Measurements from ENCODE around the gene PPP3R1. TPM values are rescaled to one million over a fixed set of nuclear protein-coding genes. Genes with fewer than 3 reads are reported as not detected.

Gene PPP3R1
- total and polyA plus RNA-seq, 2 of the 4 experiments (the other 2 are of a cell fraction) = 9.1 to 17.3 TPM

DNA sequence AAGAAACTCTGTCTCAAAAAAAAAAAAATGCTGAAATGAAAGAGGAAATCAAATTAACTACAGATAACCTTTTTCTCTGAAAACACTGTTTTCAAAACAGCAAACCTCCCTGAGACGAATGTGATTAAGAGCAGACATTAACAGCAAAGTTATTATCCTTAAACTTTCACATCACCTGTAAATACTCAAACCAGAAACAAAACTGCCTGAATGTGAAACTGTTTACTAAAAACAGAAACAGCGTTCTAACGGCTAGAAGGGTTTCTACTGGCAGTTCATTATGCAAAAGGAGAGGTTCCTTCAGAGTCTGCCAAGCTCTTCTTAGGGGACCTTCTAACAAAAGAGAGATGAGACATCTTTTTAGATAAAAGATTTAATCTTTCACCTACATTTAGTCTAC lies 48.7 kb downstream of the PPP3R1 start:
- Histone ChIP-seq H2BK5ac (ENCODE audit: low read depth, low read length, poor library complexity, severe bottlenecking) (no peak overlapping the region), H3K18ac (ENCODE audit: low read depth, low read length) (no peak overlapping the region), H2BK15ac (ENCODE audit: low read depth, low read length) (no peak overlapping the region), H3K56ac (ENCODE audit: extremely low read depth, insufficient read depth, low read length) (no peak overlapping the region), H3K4me2 (ENCODE audit: low read depth, low read length) (peak overlapping the region; percentile 27; the same call in 1 of the 2 replicates), H3K36me3 (ENCODE audit: control insufficient read depth, insufficient read depth, low read length) (no peaks in the 10 kb centered on the region), H3K79me1 (ENCODE audit: low read depth in 1 of 2, low read length in 2 of 2) (peaks cover 6 to 67% of the 10 kb centered on the region in 2 experiments; a peak in 3 of 4 replicates), H3K14ac (replicated peaks; ENCODE audit: low read depth, low read length) (no peak overlapping the region), H3K27ac (ENCODE audit: insufficient read depth, low read length) (no peak overlapping the region), H4K20me1 (ENCODE audit: insufficient read depth, low read length) (peaks cover 50% of the 10 kb centered on the region), H2AFZ (replicated peaks; ENCODE audit: low read length, poor library complexity) (no peak overlapping the region), H3K27me3 (ENCODE audit: control insufficient read depth, insufficient read depth, low read length) (no peaks in the 10 kb centered on the region), H3K9ac (ENCODE audit: low read depth, low read length) (no peak overlapping the region), H3K9me1 (ENCODE audit: insufficient read depth, low read length) (no peaks in the 10 kb centered on the region; the same call in 1 of the 2 replicates), H3K4me3 (ENCODE audit: insufficient read depth, low read depth, low read length) (no peak overlapping the region), H2BK20ac (ENCODE audit: low read depth, low read length) (no peak overlapping the region), H3K4ac (ENCODE audit: low read depth, low read length) (no peak overlapping the region), H2BK120ac (ENCODE audit: low read depth, low read length) (no peak overlapping the region), H3K23ac (ENCODE audit: low read depth, low read length) (no peak overlapping the region), H4K91ac (ENCODE audit: insufficient read depth, low read depth, low read length) (no peak overlapping the region), H4K5ac (ENCODE audit: low read depth, low read length) (no peak overlapping the region), H3K9me3 (ENCODE audit: control insufficient read depth, insufficient read depth, low read length) (no peaks in the 10 kb centered on the region), H2AK9ac (replicated peaks; ENCODE audit: low read depth, low read length, poor library complexity) (no peak overlapping the region), H3K4me1 (ENCODE audit: control insufficient read depth, insufficient read depth, low read length) (peaks cover 4% of the 10 kb centered on the region), H4K8ac (ENCODE audit: low read depth in 2 of 2, low read length in 2 of 2) (no peak overlapping the region), H2AK5ac (ENCODE audit: low read depth, low read length) (no peak overlapping the region)
- TF ChIP-seq FOS (IDR thresholded peaks at IDR 0.05; ENCODE audit: low read depth, low read length) = no peak
- in situ Hi-C loops (cut with MboI; ENCODE audit: low sequenced_read_pairs) = no loop called here
- WGBS, 2 experiments (ENCODE audit: extremely low coverage in 2 of 2, insufficient read length in 1 of 2) = no CpG with 5 or more reads among the region's 3 CpGs
- BruUV-seq (replicated peaks) = no TSS peak
- intact Hi-C loops (cut with micrococcal nuclease) = loop anchor here (5.0 kb wide), 1 partner anchor 34 kb away; no protein-coding TSS in a partner anchor
- ChIA-PET POLR2A (ENCODE audit: unreplicated experiment) (no interaction called here), CTCF (no interaction called here)
- ATAC-seq (ENCODE audit: low read depth) (no peak), DNase-seq (no peak)
- dilution Hi-C loops (cut with HindIII; ENCODE audit: low sequenced_read_pairs, unreplicated experiment) = no loop called here
